HG03378 (cell line): Measurements from ENCODE around the gene SCAANT1.
A peak's percentile ranks its signal among the peaks of the same experiment; 100 is the strongest.

Source experiments
- ATAC-seq: cut with Tn5 transposase; IDR thresholded peaks from one replicate; pipeline ENCODE4 v1.9.1; 2021; ENCODE audit warnings: mild to moderate bottlenecking, moderate library complexity; ENCODE audit not compliant: unreplicated experiment

SCAANT1 gene

GRCh38 chr3:63864008-63864964, 47.9 kb downstream of the SCAANT1 start:
- ATAC-seq, result no peak

GRCh38 chr3:63863150-63864007, 48.8 kb downstream of the SCAANT1 start, which contains the start of the genes ATXN7 and THOC7:
Gene ATXN7 (plus strand): TSS chr3:63863867. CDS start chr3:63912599, 48,732 bp downstream.
Gene THOC7 (minus strand): TSS chr3:63863805. CDS start chr3:63863790, 15 bp downstream.
- peak; percentile 49 for ATAC-seq

GRCh38 chr3:63862804-63863149, 49.4 kb downstream of the SCAANT1 start:
- peak; percentile 21 for ATAC-seq
